ENCODE measurements around the gene NFAM1.

Gene NFAM1

GRCh38 chr22:42383851-42384417, 48.3 kb downstream of the NFAM1 start:
- TF ChIP-seq, protein P1, sequence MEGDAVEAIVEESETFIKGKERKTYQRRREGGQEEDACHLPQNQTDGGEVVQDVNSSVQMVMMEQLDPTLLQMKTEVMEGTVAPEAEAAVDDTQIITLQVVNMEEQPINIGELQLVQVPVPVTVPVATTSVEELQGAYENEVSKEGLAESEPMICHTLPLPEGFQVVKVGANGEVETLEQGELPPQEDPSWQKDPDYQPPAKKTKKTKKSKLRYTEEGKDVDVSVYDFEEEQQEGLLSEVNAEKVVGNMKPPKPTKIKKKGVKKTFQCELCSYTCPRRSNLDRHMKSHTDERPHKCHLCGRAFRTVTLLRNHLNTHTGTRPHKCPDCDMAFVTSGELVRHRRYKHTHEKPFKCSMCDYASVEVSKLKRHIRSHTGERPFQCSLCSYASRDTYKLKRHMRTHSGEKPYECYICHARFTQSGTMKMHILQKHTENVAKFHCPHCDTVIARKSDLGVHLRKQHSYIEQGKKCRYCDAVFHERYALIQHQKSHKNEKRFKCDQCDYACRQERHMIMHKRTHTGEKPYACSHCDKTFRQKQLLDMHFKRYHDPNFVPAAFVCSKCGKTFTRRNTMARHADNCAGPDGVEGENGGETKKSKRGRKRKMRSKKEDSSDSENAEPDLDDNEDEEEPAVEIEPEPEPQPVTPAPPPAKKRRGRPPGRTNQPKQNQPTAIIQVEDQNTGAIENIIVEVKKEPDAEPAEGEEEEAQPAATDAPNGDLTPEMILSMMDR (conservative IDR thresholded peaks at IDR 0.05; ENCODE audit: low read depth, low read length): no peak
- DNase-seq (ENCODE audit: low read depth): no peak
- H3K4me3 ChIP-seq (ENCODE audit: low read depth, low read length): no peak overlapping the region

DNA sequence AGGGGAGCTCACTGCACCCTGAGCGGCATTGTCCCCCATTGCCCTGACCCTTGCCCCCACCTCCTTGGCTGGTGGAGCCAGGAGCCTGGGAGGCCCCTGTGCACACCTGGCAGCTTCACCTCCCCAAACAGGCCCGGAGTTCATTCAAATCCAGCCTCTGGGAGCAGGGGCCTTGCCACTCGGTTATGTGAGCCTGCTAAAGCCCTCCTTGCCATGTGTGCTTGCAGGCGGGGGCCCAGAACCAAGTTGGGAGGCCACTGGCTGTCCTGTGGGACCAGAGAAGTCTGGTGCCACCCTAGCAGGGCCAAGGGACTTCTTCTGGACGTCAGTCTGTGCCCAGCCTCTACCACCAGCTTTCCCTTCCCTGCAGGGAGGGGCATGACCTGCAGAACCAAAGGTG, 48.9 kb downstream of the NFAM1 start:
- no peak overlapping the region for H3K4me3 ChIP-seq (ENCODE audit: low read depth, low read length)
- TF ChIP-seq, protein P1 (conservative IDR thresholded peaks at IDR 0.05; ENCODE audit: low read depth, low read length): no peak

GRCh38 chr22:42380769-42381551, 51.2 kb downstream of the NFAM1 start:
- DNase-seq (ENCODE audit: low read depth): no peak
- TF ChIP-seq, protein P1 (conservative IDR thresholded peaks at IDR 0.05; ENCODE audit: low read depth, low read length): no peak
- no peak overlapping the region for H3K4me3 ChIP-seq (ENCODE audit: low read depth, low read length)

More for the DNA sequence above, 48.9 kb downstream of the NFAM1 start:
- DNase-seq (ENCODE audit: low read depth): no peak

- no peak for DNase-seq (ENCODE audit: low read depth)
- TF ChIP-seq, protein P1 (conservative IDR thresholded peaks at IDR 0.05; ENCODE audit: low read depth, low read length): no peak
- no peak overlapping the region for H3K4me3 ChIP-seq (ENCODE audit: low read depth, low read length)
Observed at GRCh38 chr22:42379966-42380537, 52.2 kb downstream of the NFAM1 start.

DNA sequence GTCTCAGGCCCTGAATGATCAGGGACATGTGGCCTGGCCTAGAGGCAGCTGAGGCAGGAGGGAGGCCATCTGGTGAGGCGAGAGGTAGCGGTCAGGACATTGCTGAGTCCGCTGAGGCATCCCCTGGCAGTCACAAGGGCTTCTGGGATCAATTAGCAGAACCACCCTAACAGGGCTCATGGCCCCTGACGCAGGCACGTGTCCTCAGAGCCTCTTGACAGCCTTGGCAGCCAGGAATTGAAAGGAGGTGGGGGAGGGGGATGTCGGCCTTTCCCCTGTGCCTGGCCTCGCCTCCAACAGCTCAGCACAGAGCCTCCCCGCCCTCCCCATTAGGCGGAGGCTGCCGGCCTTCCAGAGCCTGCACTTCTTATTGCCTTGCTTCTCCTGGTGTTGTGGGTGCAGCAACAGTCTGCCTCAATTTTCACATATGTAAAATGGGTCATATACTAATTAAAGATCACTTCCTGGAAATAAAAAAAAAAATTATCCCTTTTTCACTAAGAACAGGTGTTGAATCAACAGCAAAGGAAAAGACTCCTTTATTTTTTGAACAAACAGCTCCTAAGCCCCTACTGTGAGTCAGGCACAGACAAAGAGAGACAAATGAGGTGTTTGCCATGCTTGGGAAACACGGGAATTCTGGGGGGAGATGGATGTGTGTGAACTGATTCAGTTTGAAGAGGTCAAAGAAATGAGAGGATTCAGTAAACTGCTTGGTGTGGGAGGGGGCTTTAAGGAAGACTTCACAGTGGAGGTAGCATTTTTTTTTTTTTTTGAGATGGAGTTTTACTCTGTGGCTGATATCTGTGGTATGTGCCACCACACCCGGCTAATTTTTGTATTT, 55.3 kb downstream of the NFAM1 start:
- H3K4me3 ChIP-seq (ENCODE audit: low read depth, low read length): no peak overlapping the region
- TF ChIP-seq, protein P1 (conservative IDR thresholded peaks at IDR 0.05; ENCODE audit: low read depth, low read length): no peak
- peak; percentile 41 for DNase-seq (ENCODE audit: low read depth)

- DNase-seq (ENCODE audit: low read depth): no peak
- H3K4me3 ChIP-seq (ENCODE audit: low read depth, low read length): no peak overlapping the region
- TF ChIP-seq, protein P1 (conservative IDR thresholded peaks at IDR 0.05; ENCODE audit: low read depth, low read length): no peak
Observed at GRCh38 chr22:42375982-42376381, 56.2 kb downstream of the NFAM1 start.
